Endothelial cell of umbilical vein (primary cell): ENCODE data around the gene VCL. TPM values are rescaled to one million over a fixed set of nuclear protein-coding genes. Genes with fewer than 3 reads are reported as not detected.
A peak's percentile ranks its signal among the peaks of the same experiment; 100 is the strongest.

Experiments
- BruUV-seq: library from RNA; stranded (reverse); fragments of 400-500 nt; replicated peaks from 2 replicates; lab custom pipeline; 2021; lab: Mats Ljungman, UMichigan
- CTCF ChIA-PET: fragments of 300-600, 350-600 bp; sonication (Branson Sonifier 250); formaldehyde crosslinking; loops from one replicate; lab custom pipeline; 2021; ENCODE audit warnings: antibody characterized with exemption, inconsistent platforms; lab: Charles Lee
- POLR2A ChIA-PET: fragments of 300-600, 350-600 bp; sonication (Branson Sonifier 250); formaldehyde crosslinking; loops from one replicate; lab custom pipeline; 2021; ENCODE audit warnings: antibody characterized with exemption, inconsistent platforms; lab: Charles Lee
- DNase-seq: peaks from one replicate; pipeline ENCODE4 v3.0.0-alpha.2; 2011; ENCODE audit warnings: low read depth, low spot score
- FAIRE-seq: peaks from 2 replicates; lab custom pipeline; 2011; peaks lifted over from hg19 to GRCh38; lab: Jason Lieb, UNC
- H2AFZ ChIP-seq: 2 replicates; pipeline ENCODE4 v1.6.0; 2012; ENCODE audit warnings: low read depth, low read length, control low read depth, inconsistent platforms
- H3K27ac ChIP-seq: 2 replicates; pipeline ENCODE4 v1.5.1; 2011; ENCODE audit warnings: low read depth, mild to moderate bottlenecking, control low read depth, low read length, moderate library complexity; ENCODE audit not compliant: insufficient read depth
- H3K27me3 ChIP-seq, 2 experiments: 2 replicates each; pipeline versions ENCODE4 v1.6.0 to v1.6.1; 2011; ENCODE audit warnings: low read length in 2 of 2, mixed read lengths in 1 of 2; ENCODE audit not compliant: control insufficient read depth in 2 of 2, insufficient read depth in 2 of 2
- H3K36me3 ChIP-seq, 2 experiments: 2 replicates in 1 of 2; 3 replicates in 1 of 2; pipeline ENCODE4 v1.5.1; 2011; ENCODE audit warnings: low read length in 2 of 2, mild to moderate bottlenecking in 1 of 2, moderate library complexity in 1 of 2; ENCODE audit not compliant: control insufficient read depth in 2 of 2, insufficient read depth in 2 of 2; ENCODE audit errors: extremely low read depth in 1 of 2
- H3K4me1 ChIP-seq: 3 replicates; pipeline ENCODE4 v1.5.1; 2011; ENCODE audit warnings: mild to moderate bottlenecking, low read length; ENCODE audit not compliant: control insufficient read depth, insufficient read depth; ENCODE audit errors: extremely low read depth
- H3K4me2 ChIP-seq: 2 replicates; pipeline ENCODE4 v1.6.1; 2011; ENCODE audit warnings: low read length, control low read depth, mixed read lengths; ENCODE audit not compliant: insufficient read depth
- H3K4me3 ChIP-seq, 3 experiments: fragments of 200-600 bp in 1 of 3; sonication (generic), shearing (Covaris generic) in 1 of 3; replicated peaks in 1 of 3; 2 replicates each; pipeline ENCODE4 v1.5.1; 2011 to 2016; ENCODE audit warnings: control low read depth in 3 of 3, low read length in 3 of 3, mild to moderate bottlenecking in 2 of 3, inconsistent platforms in 1 of 3, low read depth in 1 of 3, moderate library complexity in 1 of 3; ENCODE audit not compliant: insufficient read depth in 1 of 3
- H3K79me2 ChIP-seq: 2 replicates; pipeline ENCODE4 v1.6.0; 2012; ENCODE audit warnings: low read length, inconsistent platforms; ENCODE audit not compliant: control insufficient read depth, insufficient read depth
- H3K9ac ChIP-seq: replicated peaks from 2 replicates; pipeline ENCODE3; 2011; ENCODE audit warnings: low read length, control low read depth; ENCODE audit not compliant: insufficient read depth; ENCODE audit errors: extremely low read depth
- H3K9me1 ChIP-seq: replicated peaks from 3 replicates; pipeline ENCODE4 v1.6.0; 2011; ENCODE audit warnings: mild to moderate bottlenecking, low read length; ENCODE audit not compliant: control insufficient read depth, insufficient read depth; ENCODE audit errors: extremely low read depth
- H3K9me3 ChIP-seq: replicated peaks from 2 replicates; pipeline ENCODE4 v1.5.1; 2012; ENCODE audit warnings: low read length, inconsistent platforms; ENCODE audit not compliant: control insufficient read depth, insufficient read depth
- H4K20me1 ChIP-seq: replicated peaks from 2 replicates; pipeline ENCODE3; 2011; ENCODE audit warnings: mild to moderate bottlenecking, low read length; ENCODE audit not compliant: control insufficient read depth, insufficient read depth; ENCODE audit errors: extremely low read depth
- EZH2 ChIP-seq: IDR thresholded peaks from 2 replicates; pipeline ENCODE4 v1.6.1; 2012; ENCODE audit warnings: borderline replicate concordance, low read depth, mild to moderate bottlenecking, moderate library complexity, low read length, inconsistent platforms; ENCODE audit not compliant: severe bottlenecking
- FOS ChIP-seq: IDR thresholded peaks from 2 replicates; pipeline ENCODE4 v1.6.1; 2011; ENCODE audit warnings: mild to moderate bottlenecking, low read length, moderate library complexity, borderline replicate concordance; ENCODE audit not compliant: insufficient read depth
- GATA2 ChIP-seq: IDR thresholded peaks from 2 replicates; pipeline ENCODE4 v1.7.0; 2011; ENCODE audit warnings: low read depth, mild to moderate bottlenecking, moderate library complexity, mixed read lengths, low read length; ENCODE audit not compliant: insufficient read length, insufficient read depth
- JUN ChIP-seq: IDR thresholded peaks from 2 replicates; pipeline ENCODE4 v1.6.1; 2011; ENCODE audit warnings: borderline replicate concordance, low read depth; ENCODE audit not compliant: insufficient read length, insufficient read depth
- MYC ChIP-seq: IDR thresholded peaks from one replicate; pipeline ENCODE4 v1.6.1; 2011; ENCODE audit warnings: mild to moderate bottlenecking, low read depth, low read length
- POLR2A ChIP-seq: IDR thresholded peaks from 2 replicates; pipeline ENCODE4 v1.6.1; 2012; ENCODE audit warnings: low read depth, mild to moderate bottlenecking, control low read depth, low read length
- POLR2AphosphoS5 ChIP-seq: IDR thresholded peaks from 2 replicates; pipeline ENCODE4 v1.6.1; 2012; ENCODE audit warnings: low read depth, mild to moderate bottlenecking, control low read depth, low read length, moderate library complexity; ENCODE audit not compliant: insufficient read depth
- dilution Hi-C: fragments of 300-500 bp; cut with MboI; formaldehyde crosslinking; loops from one replicate; pipeline ENCODE4 v1.15.0; 2019; ENCODE audit warnings: low sequenced_read_pairs; ENCODE audit not compliant: extremely low pct_ligation_motif_present
- intact Hi-C: fragments of 100-400 bp; cut with micrococcal nuclease; formaldehyde crosslinking; loops from one replicate; pipeline ENCODE4 v1.10.0; 2022
- polyA plus RNA-seq, 4 experiments: library from polyadenylated mRNA; depleted of rRNA in 3 of 4; stranded (reverse) in 3 of 4; unstranded in 1 of 4; fragments of >200 nt; gene quantifications; 2 replicates each; pipeline versions ENCODE4 v1.2.1 to v1.2.3, GENCODE V29; 2011 to 2012; ENCODE audit warnings: missing spikeins in 1 of 4
- total RNA-seq: library from RNA; stranded (reverse); gene quantifications from 2 replicates; pipeline ENCODE4 v1.2.3, GENCODE V29; 2021
- TF ChIP-seq, protein P1 (sequence below): IDR thresholded peaks from 2 replicates; pipeline ENCODE4 v1.6.1; 2011; ENCODE audit not compliant: insufficient read depth, insufficient read length
- TF ChIP-seq, protein P2 (sequence below), 2 donors: IDR thresholded peaks; 1 replicate in 1 of 2; 2 replicates in 1 of 2; pipeline ENCODE4 v1.5.1; 2011; ENCODE audit warnings: low read length in 2 of 2, mild to moderate bottlenecking in 2 of 2, moderate library complexity in 2 of 2, control low read depth in 1 of 2, inconsistent platforms in 1 of 2, low read depth in 1 of 2; ENCODE audit not compliant: insufficient read depth in 1 of 2; ENCODE audit errors: extremely low read depth in 1 of 2

Gene VCL
- total and polyA plus RNA-seq, 2 donors (not counting 3 experiments of a cell fraction or from before 2014, with no cell fraction given) = 95.4 to 231 TPM

DNA sequence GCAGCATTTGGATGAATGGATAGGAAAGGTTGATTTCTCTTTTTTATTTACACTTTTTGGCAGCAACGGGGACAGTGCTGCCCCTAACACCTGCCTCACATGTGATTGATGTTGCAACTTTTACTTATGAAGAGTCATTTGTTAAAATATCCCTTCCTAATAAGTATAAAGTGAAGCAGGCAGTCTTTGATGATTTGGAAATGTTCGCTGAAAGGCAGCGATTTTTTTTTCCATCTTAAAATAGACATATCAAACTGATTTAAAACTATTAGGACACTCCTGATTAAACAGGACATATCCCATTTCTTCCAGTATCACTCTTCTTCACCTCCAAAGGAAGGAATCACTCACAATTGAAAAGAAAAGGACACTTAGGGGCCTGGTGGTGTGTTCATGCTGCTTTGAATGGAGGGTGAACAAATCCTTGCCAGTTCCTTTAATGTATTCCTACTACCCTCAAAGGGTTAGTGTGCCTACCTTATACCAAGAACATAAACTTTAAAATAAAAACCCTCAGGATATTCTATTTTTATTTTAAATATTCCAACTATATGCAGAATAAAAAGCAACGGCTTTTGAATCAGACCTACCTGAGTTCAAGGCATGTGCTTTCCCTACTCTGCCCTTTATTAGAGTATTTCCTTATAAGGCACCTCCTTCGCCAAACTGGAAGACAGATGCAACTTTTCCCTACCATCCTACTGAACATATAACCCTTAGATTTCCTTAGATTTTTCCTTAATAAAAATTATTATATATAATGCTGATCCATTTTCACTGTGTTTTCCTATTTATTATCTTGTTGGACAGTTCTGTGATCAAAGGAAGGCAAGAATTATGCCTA lies 154.2 kb downstream of the VCL start:
- Histone ChIP-seq H3K79me2 (peaks cover 40% of the 10 kb centered on the region), H3K4me3 (peak overlapping the region; percentile 82 to 96 (median 87)), H2AFZ (peak overlapping the region; percentile 93), H3K4me2 (peak overlapping the region; percentile 81), H3K9me1 (no peaks in the 10 kb centered on the region), H3K4me1 (peaks cover 12% of the 10 kb centered on the region), H3K36me3 (peaks cover 0 to 4% of the 10 kb centered on the region in 2 experiments), H4K20me1 (no peaks in the 10 kb centered on the region), H3K27me3 (no peaks in the 10 kb centered on the region), H3K27ac (no peak overlapping the region), H3K9ac (peak overlapping the region; percentile 97), H3K9me3 (no peaks in the 10 kb centered on the region)
- POLR2A ChIA-PET = interaction anchor here (1.7 kb wide), 1 partner anchor 24 kb away, joined by 8 read pairs; no protein-coding TSS in a partner anchor
- dilution Hi-C loops (no loop called here), intact Hi-C loops (loop anchor here (1.0 to 10.0 kb wide), 5 partner anchors 24 to 1080 kb away; partner anchors contain the start of gene SAMD8)
- TF ChIP-seq JUN (no peak), POLR2A (no peak), GATA2 (no peak), EZH2 (no peak), FOS (no peak), MYC (no peak), POLR2AphosphoS5 (no peak)
- TF ChIP-seq, protein P1, sequence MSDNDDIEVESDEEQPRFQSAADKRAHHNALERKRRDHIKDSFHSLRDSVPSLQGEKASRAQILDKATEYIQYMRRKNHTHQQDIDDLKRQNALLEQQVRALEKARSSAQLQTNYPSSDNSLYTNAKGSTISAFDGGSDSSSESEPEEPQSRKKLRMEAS = no peak
- TF ChIP-seq, protein P2, sequence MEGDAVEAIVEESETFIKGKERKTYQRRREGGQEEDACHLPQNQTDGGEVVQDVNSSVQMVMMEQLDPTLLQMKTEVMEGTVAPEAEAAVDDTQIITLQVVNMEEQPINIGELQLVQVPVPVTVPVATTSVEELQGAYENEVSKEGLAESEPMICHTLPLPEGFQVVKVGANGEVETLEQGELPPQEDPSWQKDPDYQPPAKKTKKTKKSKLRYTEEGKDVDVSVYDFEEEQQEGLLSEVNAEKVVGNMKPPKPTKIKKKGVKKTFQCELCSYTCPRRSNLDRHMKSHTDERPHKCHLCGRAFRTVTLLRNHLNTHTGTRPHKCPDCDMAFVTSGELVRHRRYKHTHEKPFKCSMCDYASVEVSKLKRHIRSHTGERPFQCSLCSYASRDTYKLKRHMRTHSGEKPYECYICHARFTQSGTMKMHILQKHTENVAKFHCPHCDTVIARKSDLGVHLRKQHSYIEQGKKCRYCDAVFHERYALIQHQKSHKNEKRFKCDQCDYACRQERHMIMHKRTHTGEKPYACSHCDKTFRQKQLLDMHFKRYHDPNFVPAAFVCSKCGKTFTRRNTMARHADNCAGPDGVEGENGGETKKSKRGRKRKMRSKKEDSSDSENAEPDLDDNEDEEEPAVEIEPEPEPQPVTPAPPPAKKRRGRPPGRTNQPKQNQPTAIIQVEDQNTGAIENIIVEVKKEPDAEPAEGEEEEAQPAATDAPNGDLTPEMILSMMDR (IDR thresholded peaks at IDR 0.05; ENCODE audit: extremely low read depth in 1 of 2, insufficient read depth in 1 of 2, low read depth in 1 of 2, low read length in 2 of 2) = no peak
- FAIRE-seq (no peak), DNase-seq (no peak)
- TSS peak; percentile 47 for BruUV-seq
- CTCF ChIA-PET = interaction anchor here (0.9 to 2.6 kb wide), 9 partner anchors 13 to 946 kb away, joined by 3 to 31 read pairs (median 5); no protein-coding TSS in a partner anchor
